ENCODE data around the gene PODXL. TPM values are rescaled to one million over a fixed set of nuclear protein-coding genes. Genes with fewer than 3 reads are reported as not detected.
A peak's percentile ranks its signal among the peaks of the same experiment; 100 is the strongest.

PODXL gene
- total RNA-seq, 1 experiment from 2014 or later, result 37.5 TPM

- no peak for TF ChIP-seq ATF3 (IDR thresholded peaks at IDR 0.05)
- no peak for TF ChIP-seq SRF (IDR thresholded peaks at IDR 0.05; ENCODE audit: low read depth)
- TF ChIP-seq REST (IDR thresholded peaks at IDR 0.05; ENCODE audit: low read depth), result no peak
- no peak for TF ChIP-seq FOSL1 (IDR thresholded peaks at IDR 0.05; ENCODE audit: low read depth)
- TF ChIP-seq JUND (IDR thresholded peaks at IDR 0.05), result no peak
- TF ChIP-seq EZH2phosphoT487 (IDR thresholded peaks at IDR 0.05; ENCODE audit: borderline replicate concordance), result no peak
- no peak for TF ChIP-seq SP1 (IDR thresholded peaks at IDR 0.05; ENCODE audit: low read depth)
- no peak for TF ChIP-seq EGR1 (IDR thresholded peaks at IDR 0.05; ENCODE audit: low read depth)
- no peak for TF ChIP-seq ELF1 (IDR thresholded peaks at IDR 0.05; ENCODE audit: borderline replicate concordance, low read depth)
- peak; percentile 66; the same call in 1 of the 2 replicates for TF ChIP-seq MAX (IDR thresholded peaks at IDR 0.05)
Observed at GRCh38 chr7:131513245-131514061, 43.0 kb downstream of the PODXL start (continued).

All from HCT116 (cell line).